Common myeloid progenitor, CD34-positive (primary cell): ENCODE results near the gene SOX2. TPM values are rescaled to one million over a fixed set of nuclear protein-coding genes. Genes with fewer than 3 reads are reported as not detected.

ENCODE experiments used
- CTCF ChIA-PET: fragments of 350-600 bp; sonication (Branson Sonifier 250); formaldehyde crosslinking; loops from one replicate; lab custom pipeline; 2021; ENCODE audit warnings: antibody characterized with exemption; lab: Charles Lee
- POLR2A ChIA-PET: fragments of 350-600 bp; sonication (Branson Sonifier 250); formaldehyde crosslinking; loops from one replicate; lab custom pipeline; 2021; ENCODE audit warnings: antibody characterized with exemption; lab: Charles Lee
- DNase-seq, 3 donors: peaks; one replicate each; pipeline versions ENCODE4 v3.0.0 to v3.0.0-alpha.2; 2013
- H3K27ac ChIP-seq, 2 experiments: 1 replicate in 1 of 2; 2 replicates in 1 of 2; pipeline ENCODE4 v1.7.0; 2013; ENCODE audit warnings: inconsistent platforms in 2 of 2, low read length in 2 of 2, mild to moderate bottlenecking in 2 of 2, low read depth in 1 of 2, moderate library complexity in 1 of 2; ENCODE audit not compliant: severe bottlenecking in 2 of 2, insufficient read depth in 1 of 2, poor library complexity in 1 of 2
- H3K27me3 ChIP-seq, 5 experiments: replicated peaks in 2 of 5; 1 replicate in 3 of 5; 2 replicates in 2 of 5; pipeline versions ENCODE4 v1.6.1 to v1.7.0; 2013; ENCODE audit warnings: low read length in 4 of 5, mild to moderate bottlenecking in 2 of 5, moderate library complexity in 2 of 5, inconsistent platforms in 1 of 5; ENCODE audit not compliant: insufficient read depth in 5 of 5, control insufficient read depth in 4 of 5
- H3K36me3 ChIP-seq, 4 experiments: 1 replicate in 2 of 4; 2 replicates in 2 of 4; pipeline versions ENCODE4 v1.6.1 to v1.7.0; 2013; ENCODE audit warnings: low read length in 3 of 4, control low read depth in 1 of 4, mild to moderate bottlenecking in 1 of 4; ENCODE audit not compliant: control insufficient read depth in 4 of 4, insufficient read depth in 4 of 4
- H3K4me1 ChIP-seq, 4 experiments: 1 replicate in 3 of 4; 2 replicates in 1 of 4; pipeline versions ENCODE4 v1.6.1 to v1.7.1; 2013; ENCODE audit warnings: low read length in 3 of 4, mild to moderate bottlenecking in 3 of 4, control low read depth in 1 of 4, inconsistent platforms in 1 of 4, moderate library complexity in 1 of 4; ENCODE audit not compliant: control insufficient read depth in 4 of 4, insufficient read depth in 4 of 4; ENCODE audit errors: control extremely low read depth in 1 of 4
- H3K4me3 ChIP-seq, 7 experiments: 1 replicate in 4 of 7; 2 replicates in 3 of 7; pipeline versions ENCODE4 v1.5.1 to v1.7.0; 2013; ENCODE audit warnings: mild to moderate bottlenecking in 7 of 7, low read length in 6 of 7, moderate library complexity in 6 of 7, inconsistent platforms in 2 of 7, low read depth in 2 of 7, control low read depth in 1 of 7; ENCODE audit not compliant: insufficient read depth in 4 of 7, control insufficient read depth in 1 of 7; ENCODE audit errors: extremely low read depth in 1 of 7
- H3K9me3 ChIP-seq, 5 experiments: 1 replicate in 4 of 5; 2 replicates in 1 of 5; pipeline versions ENCODE4 v1.6.1 to v1.7.1; 2013; ENCODE audit warnings: low read length in 4 of 5, mild to moderate bottlenecking in 2 of 5, inconsistent platforms in 1 of 5, low read depth in 1 of 5, moderate library complexity in 1 of 5; ENCODE audit not compliant: control insufficient read depth in 4 of 5, insufficient read depth in 2 of 5; ENCODE audit errors: control extremely low read depth in 1 of 5
- WGBS: methylation state at CpG from one replicate; pipeline ENCODE4 v1.1.5; 2013; ENCODE audit not compliant: insufficient coverage; 5-methylcytosine and 5-hydroxymethylcytosine counted together
- polyA plus RNA-seq: library from polyadenylated mRNA; unstranded; fragments of 120-200 nt; gene quantifications from one replicate; pipeline ENCODE4 v1.2.1, GENCODE V29; 2013

SOX2 gene
- polyA plus RNA-seq: not detected

DNA sequence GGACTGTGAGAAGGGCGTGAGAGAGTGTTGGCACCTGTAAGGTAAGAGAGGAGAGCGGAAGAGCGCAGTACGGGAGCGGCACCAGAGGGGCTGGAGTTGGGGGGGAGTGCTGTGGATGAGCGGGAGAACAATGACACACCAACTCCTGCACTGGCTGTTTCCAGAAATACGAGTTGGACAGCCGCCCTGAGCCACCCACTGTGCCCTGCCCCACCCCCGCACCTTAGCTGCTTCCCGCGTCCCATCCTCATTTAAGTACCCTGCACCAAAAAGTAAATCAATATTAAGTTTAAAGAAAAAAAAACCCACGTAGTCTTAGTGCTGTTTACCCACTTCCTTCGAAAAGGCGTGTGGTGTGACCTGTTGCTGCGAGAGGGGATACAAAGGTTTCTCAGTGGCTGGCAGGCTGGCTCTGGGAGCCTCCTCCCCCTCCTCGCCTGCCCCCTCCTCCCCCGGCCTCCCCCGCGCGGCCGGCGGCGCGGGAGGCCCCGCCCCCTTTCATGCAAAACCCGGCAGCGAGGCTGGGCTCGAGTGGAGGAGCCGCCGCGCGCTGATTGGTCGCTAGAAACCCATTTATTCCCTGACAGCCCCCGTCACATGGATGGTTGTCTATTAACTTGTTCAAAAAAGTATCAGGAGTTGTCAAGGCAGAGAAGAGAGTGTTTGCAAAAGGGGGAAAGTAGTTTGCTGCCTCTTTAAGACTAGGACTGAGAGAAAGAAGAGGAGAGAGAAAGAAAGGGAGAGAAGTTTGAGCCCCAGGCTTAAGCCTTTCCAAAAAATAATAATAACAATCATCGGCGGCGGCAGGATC lies at the start of gene SOX2:
Gene SOX2 (plus strand): TSS at position 601 of the 811 bp plus-strand sequence. CDS start 436 bp downstream, outside the sequence.
- no peak within 1 kb of the TSS for H3K27ac ChIP-seq
- 7% methylated on average over 10 of the region's 37 CpGs for WGBS
- H3K27me3 ChIP-seq: peaks cover 32 to 98% (median 63%) of the 10 kb centered on the region in 5 experiments
- no peaks in the 10 kb centered on the region for H3K36me3 ChIP-seq
- H3K9me3 ChIP-seq: peaks cover 0 to 6% (median 0%) of the 10 kb centered on the region in 5 experiments
- POLR2A ChIA-PET: no interaction called here
- peak within 1 kb of the TSS in 3 of 7 experiments; percentile 7 to 19 (median 13) for H3K4me3 ChIP-seq
- peaks cover 0 to 12% (median 4%) of the 10 kb centered on the region in 4 experiments for H3K4me1 ChIP-seq
- peak in 1 of 3 donors; percentile 59 for DNase-seq
- CTCF ChIA-PET: interaction anchor here (1.3 to 2.1 kb wide), 2 partner anchors 11 to 16 kb away, joined by 3 to 5 read pairs; no protein-coding TSS in a partner anchor

DNA sequence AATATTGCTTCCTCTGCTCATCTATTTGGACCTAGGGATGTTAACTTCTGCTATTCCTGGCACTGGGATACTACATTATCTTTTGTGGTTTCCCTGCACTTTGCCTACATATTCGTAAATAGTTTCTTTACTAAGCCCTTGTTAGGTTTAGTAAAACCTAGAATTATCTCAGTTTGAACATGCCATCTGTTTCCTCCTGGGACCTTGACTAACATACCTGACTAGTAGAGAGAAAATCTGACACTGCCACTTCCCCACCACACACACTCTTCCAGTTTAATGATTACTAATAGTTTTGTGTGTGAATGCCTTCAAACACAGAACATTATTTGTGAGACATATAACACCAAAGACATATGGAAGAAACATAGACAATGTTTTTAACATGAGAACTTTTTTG lies 28.2 kb upstream of the SOX2 start:
- Histone ChIP-seq H3K4me3 (no peak overlapping the region), H3K36me3 (no peaks in the 10 kb centered on the region), H3K27me3 (peaks cover 0 to 14% (median 4%) of the 10 kb centered on the region in 5 experiments), H3K9me3 (no peaks in the 10 kb centered on the region), H3K27ac (no peak overlapping the region), H3K4me1 (no peaks in the 10 kb centered on the region)
- DNase-seq: no peak
- no CpG with 5 or more reads among the region's 1 CpG for WGBS
- POLR2A ChIA-PET: no interaction called here
- CTCF ChIA-PET: no interaction called here

DNA sequence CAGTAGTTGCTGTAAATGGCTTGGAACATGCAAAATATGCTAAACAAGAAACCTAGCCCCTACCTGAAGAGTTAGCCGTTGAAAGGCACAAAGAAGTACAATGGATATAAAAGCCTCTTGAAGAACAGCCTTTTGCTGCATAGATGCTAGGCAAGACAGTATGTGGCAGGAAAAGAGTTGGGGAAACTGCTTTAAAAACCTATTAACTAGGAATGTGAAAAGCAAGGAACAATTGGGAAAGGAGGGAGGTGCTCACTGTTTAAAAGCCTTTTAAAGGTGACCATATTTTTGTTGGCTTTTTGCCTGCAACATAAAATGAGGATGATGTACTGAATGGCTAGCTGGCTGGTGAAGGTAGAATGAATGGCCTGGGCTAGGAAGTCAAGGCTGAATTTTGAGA lies 24.5 kb upstream of the SOX2 start:
- POLR2A ChIA-PET: no interaction called here
- CTCF ChIA-PET: interaction anchor here (0.7 to 1.8 kb wide), 2 partner anchors 13 to 15 kb away, joined by 3 to 4 read pairs; no protein-coding TSS in a partner anchor
- WGBS: no CpG with 5 or more reads among the region's 1 CpG
- peaks cover 2 to 36% (median 8%) of the 10 kb centered on the region in 5 experiments for H3K27me3 ChIP-seq
- no peak for DNase-seq
- H3K36me3 ChIP-seq: no peaks in the 10 kb centered on the region
- H3K4me1 ChIP-seq: no peaks in the 10 kb centered on the region
- H3K27ac ChIP-seq: no peak overlapping the region
- no peaks in the 10 kb centered on the region for H3K9me3 ChIP-seq
- H3K4me3 ChIP-seq: no peak overlapping the region

DNA sequence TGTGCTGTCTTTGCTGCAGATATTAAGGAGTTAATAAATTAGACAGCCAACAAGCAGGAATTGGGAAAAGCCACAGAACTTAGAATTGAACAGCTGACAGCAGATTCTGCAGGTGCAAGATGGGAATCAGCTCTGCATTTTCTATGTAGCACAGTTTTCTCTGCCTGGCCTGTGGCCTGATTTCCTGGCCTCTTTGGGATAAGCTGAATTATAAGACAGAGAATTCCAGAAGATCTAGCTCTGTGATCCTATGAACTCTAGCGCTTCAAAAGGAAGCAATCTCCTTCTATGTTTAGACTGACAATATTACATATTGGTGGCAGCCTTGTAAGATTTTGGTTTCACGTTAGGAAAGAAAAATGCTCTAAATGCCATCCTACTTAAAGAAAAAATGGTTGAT lies 24.0 kb upstream of the SOX2 start:
- CTCF ChIA-PET: no interaction called here

DNA sequence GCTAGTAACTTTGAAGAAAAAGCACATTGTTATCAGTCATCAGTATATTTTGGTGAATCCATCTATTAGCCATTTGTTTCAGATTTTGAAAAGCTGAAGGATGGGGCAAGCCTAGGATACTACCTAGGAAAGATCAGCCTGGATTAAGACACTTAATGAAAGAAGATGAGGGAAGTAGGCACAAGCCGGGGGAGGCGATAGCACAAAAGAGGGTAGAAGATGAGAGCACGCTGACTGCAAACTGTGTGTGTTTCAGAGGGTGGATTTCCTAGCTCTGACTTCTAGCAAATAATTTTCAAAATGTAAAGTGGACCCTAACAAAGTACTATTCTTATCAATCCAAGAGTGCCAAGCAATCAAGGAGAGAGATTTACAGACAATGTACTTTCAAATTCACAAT lies 22.2 kb upstream of the SOX2 start:
- H3K4me3 ChIP-seq: no peak overlapping the region
- no CpG with 5 or more reads among the region's 3 CpGs for WGBS
- H3K9me3 ChIP-seq: no peaks in the 10 kb centered on the region
- H3K4me1 ChIP-seq: no peaks in the 10 kb centered on the region
- ChIA-PET POLR2A (interaction anchor here (0.6 kb wide), 1 partner anchor 15 kb away, joined by 3 read pairs; no protein-coding TSS in a partner anchor), CTCF (interaction anchor here (1.0 to 1.1 kb wide), 2 partner anchors 9 to 801 kb away, joined by 3 read pairs; no protein-coding TSS in a partner anchor)
- H3K27me3 ChIP-seq: peaks cover 2 to 55% (median 22%) of the 10 kb centered on the region in 5 experiments
- no peak for DNase-seq
- no peaks in the 10 kb centered on the region for H3K36me3 ChIP-seq
- no peak overlapping the region for H3K27ac ChIP-seq

More for the DNA sequence above, 24.0 kb upstream of the SOX2 start:
- Histone ChIP-seq H3K9me3 (no peaks in the 10 kb centered on the region), H3K27ac (no peak overlapping the region), H3K4me1 (no peaks in the 10 kb centered on the region), H3K27me3 (peaks cover 2 to 40% (median 11%) of the 10 kb centered on the region in 5 experiments), H3K4me3 (no peak overlapping the region), H3K36me3 (no peaks in the 10 kb centered on the region)
- POLR2A ChIA-PET: no interaction called here
- no peak for DNase-seq
- WGBS: no CpG with 5 or more reads among the region's 2 CpGs

DNA sequence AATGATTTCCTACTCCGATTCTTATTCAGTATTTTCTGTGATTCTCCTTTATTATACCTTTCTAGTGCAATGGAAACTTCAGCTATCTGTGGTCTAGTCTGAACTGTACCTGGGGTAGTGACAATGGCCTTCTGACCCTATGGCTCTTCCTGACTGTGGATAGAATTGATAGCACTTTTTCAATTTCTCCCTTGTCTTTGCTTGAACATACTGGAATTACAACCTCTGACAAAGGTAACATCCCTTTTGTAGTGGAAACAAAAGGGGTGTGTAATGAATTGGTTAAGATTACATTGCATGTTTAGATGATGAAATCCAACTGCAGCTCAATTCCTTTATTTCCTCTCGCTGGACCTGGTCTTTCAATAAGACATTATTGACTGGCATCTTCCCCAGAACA lies 21.0 kb upstream of the SOX2 start:
- Histone ChIP-seq H3K4me3 (no peak overlapping the region), H3K9me3 (no peaks in the 10 kb centered on the region), H3K4me1 (peaks cover 0 to 9% (median 8%) of the 10 kb centered on the region in 4 experiments), H3K27me3 (peaks cover 2 to 66% (median 28%) of the 10 kb centered on the region in 5 experiments), H3K36me3 (no peaks in the 10 kb centered on the region), H3K27ac (no peak overlapping the region)
- ChIA-PET CTCF (no interaction called here), POLR2A (no interaction called here)
- no peak for DNase-seq
- WGBS: 100% methylated on average over 2 of the region's 2 CpGs

DNA sequence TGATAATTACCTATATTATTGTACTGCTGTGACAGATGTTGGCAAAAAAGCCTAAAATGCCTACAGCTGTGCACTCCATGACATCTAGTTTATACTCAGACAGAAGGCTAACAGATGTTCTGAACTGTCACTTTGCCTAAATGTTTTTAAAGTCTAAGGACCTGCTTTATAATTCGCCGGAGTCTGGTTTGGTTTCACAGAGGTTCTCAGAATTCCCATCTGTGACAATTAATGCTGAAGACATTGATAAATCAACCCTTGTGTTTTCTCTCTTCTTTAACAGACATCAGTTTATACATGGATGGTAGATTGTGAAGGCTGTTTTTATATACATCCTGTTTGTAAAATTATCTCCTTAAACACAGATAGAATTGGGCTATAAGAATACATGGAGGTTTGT lies 19.8 kb upstream of the SOX2 start:
- peaks cover 11 to 78% (median 39%) of the 10 kb centered on the region in 5 experiments for H3K27me3 ChIP-seq
- H3K4me1 ChIP-seq: peaks cover 0 to 14% (median 13%) of the 10 kb centered on the region in 4 experiments
- no peak overlapping the region for H3K4me3 ChIP-seq
- H3K27ac ChIP-seq: no peak overlapping the region
- ChIA-PET POLR2A (no interaction called here), CTCF (no interaction called here)
- no peaks in the 10 kb centered on the region for H3K36me3 ChIP-seq
- DNase-seq: no peak
- 90% methylated on average over 2 of the region's 2 CpGs for WGBS
- no peaks in the 10 kb centered on the region for H3K9me3 ChIP-seq
